ENCODE data around the gene ATP8B4.

Gene ATP8B4

GRCh38 chr15:50127255-50127777 lies 8.3 kb upstream of the ATP8B4 start:
- no peak for DNase-seq (ENCODE audit: low read depth)
- H3K4me3 ChIP-seq (ENCODE audit: low read depth, low read length), result no peak overlapping the region
- TF ChIP-seq MYC (IDR thresholded peaks at IDR 0.05; ENCODE audit: low read depth, low read length) (no peak), MAX (IDR thresholded peaks at IDR 0.05; ENCODE audit: low read depth, low read length) (no peak), CTCF (IDR thresholded peaks at IDR 0.05; ENCODE audit: low read depth, low read length) (no peak), POLR2A (IDR thresholded peaks at IDR 0.05; ENCODE audit: extremely low read depth, insufficient read length) (no peak)

GRCh38 chr15:50126072-50126471 lies 7.0 kb upstream of the ATP8B4 start:
- DNase-seq (ENCODE audit: low read depth), result no peak
- no peak for TF ChIP-seq CTCF (IDR thresholded peaks at IDR 0.05; ENCODE audit: low read depth, low read length)
- no peak for TF ChIP-seq MAX (IDR thresholded peaks at IDR 0.05; ENCODE audit: low read depth, low read length)
- no peak for TF ChIP-seq MYC (IDR thresholded peaks at IDR 0.05; ENCODE audit: low read depth, low read length)
- no peak for TF ChIP-seq POLR2A (IDR thresholded peaks at IDR 0.05; ENCODE audit: extremely low read depth, insufficient read length)
- H3K4me3 ChIP-seq (ENCODE audit: low read depth, low read length), result no peak overlapping the region

- DNase-seq (ENCODE audit: low read depth), result no peak
- no peak for TF ChIP-seq MYC (IDR thresholded peaks at IDR 0.05; ENCODE audit: low read depth, low read length)
- TF ChIP-seq POLR2A (IDR thresholded peaks at IDR 0.05; ENCODE audit: extremely low read depth, insufficient read length), result no peak
- TF ChIP-seq MAX (IDR thresholded peaks at IDR 0.05; ENCODE audit: low read depth, low read length), result no peak
- TF ChIP-seq CTCF (IDR thresholded peaks at IDR 0.05; ENCODE audit: low read depth, low read length), result no peak
- H3K4me3 ChIP-seq (ENCODE audit: low read depth, low read length), result no peak overlapping the region
Observed at GRCh38 chr15:50124631-50125030, 5.6 kb upstream of the ATP8B4 start.

DNA sequence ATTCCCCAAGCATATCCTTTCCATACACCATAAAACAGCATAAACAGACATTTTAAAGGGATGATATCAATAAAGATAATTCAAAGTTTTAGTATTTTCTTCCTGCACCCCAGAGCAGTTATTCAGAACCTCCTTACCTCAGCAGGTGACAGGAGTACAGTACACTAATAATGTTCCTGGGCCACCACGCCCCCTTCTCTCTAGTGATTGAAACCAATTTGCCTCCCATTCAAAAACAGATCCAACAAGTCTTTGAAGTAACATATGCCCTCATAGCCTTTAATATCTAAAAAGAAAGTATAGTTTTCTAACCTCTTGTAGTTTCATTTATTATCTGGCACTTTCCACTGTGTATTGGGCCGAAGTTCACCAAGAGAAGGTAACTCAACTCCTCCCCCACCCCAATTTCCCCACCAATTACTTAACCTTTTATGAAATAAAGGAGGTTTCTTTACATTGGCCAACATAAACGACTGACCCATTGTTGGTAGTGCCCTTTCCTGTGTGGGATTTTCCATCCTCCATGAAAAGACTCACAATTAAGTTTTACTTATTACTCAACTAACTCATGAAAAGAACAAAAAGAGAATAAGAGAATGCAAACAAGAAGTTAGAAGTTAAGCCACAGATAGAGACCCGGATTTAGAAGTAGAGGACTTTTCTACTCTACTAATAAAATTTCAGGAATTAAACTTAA lies 5.0 kb upstream of the ATP8B4 start:
- no peak for TF ChIP-seq MAX (IDR thresholded peaks at IDR 0.05; ENCODE audit: low read depth, low read length)
- TF ChIP-seq MYC (IDR thresholded peaks at IDR 0.05; ENCODE audit: low read depth, low read length), result no peak
- TF ChIP-seq CTCF (IDR thresholded peaks at IDR 0.05; ENCODE audit: low read depth, low read length), result no peak
- TF ChIP-seq POLR2A (IDR thresholded peaks at IDR 0.05; ENCODE audit: extremely low read depth, insufficient read length), result no peak
- H3K4me3 ChIP-seq (ENCODE audit: low read depth, low read length), result peak overlapping the region; percentile 14
- peak; percentile 61 for DNase-seq (ENCODE audit: low read depth)

DNA sequence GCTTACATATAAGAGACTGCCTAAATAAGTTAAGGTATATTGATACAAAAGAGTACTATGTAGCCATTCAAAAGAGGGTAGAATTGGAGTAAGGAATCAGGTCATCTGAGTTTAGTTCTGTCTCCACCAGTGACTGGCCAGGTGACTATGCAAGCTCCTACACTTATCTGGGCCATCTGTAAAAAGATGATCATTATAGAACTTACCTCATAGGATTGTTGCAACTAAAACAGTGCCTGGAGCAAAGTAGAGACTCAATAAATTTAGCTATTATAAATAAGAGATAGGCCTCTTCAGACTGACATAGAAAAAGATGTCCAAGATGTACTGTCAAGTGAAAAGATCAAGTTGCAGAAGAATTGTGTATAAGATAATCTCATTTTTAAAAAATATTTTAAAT lies 1.7 kb upstream of the ATP8B4 start:
- TF ChIP-seq MYC (IDR thresholded peaks at IDR 0.05; ENCODE audit: low read depth, low read length) (no peak), POLR2A (IDR thresholded peaks at IDR 0.05; ENCODE audit: extremely low read depth, insufficient read length) (no peak)
- peak overlapping the region; percentile 3 for H3K4me3 ChIP-seq (ENCODE audit: low read depth, low read length)
- no peak for DNase-seq (ENCODE audit: low read depth)

GRCh38 chr15:50117431-50118027 lies 1.5 kb downstream of the ATP8B4 start:
- no peak for TF ChIP-seq MAX (IDR thresholded peaks at IDR 0.05; ENCODE audit: low read depth, low read length)
- no peak for TF ChIP-seq POLR2A (IDR thresholded peaks at IDR 0.05; ENCODE audit: extremely low read depth, insufficient read length)
- TF ChIP-seq MYC (IDR thresholded peaks at IDR 0.05; ENCODE audit: low read depth, low read length), result no peak
- TF ChIP-seq CTCF (IDR thresholded peaks at IDR 0.05; ENCODE audit: low read depth, low read length), result no peak
- DNase-seq (ENCODE audit: low read depth), result no peak
- peak overlapping the region; percentile 93 for H3K4me3 ChIP-seq (ENCODE audit: low read depth, low read length)

Measured in NB4 (cell line).